ENCODE measurements around the gene MBD3. TPM values are rescaled to one million over a fixed set of nuclear protein-coding genes. Genes with fewer than 3 reads are reported as not detected.

MBD3 gene
- total RNA-seq, 4 donors from 2014 or later = 80.3 to 159 (median 95.7) TPM

DNA sequence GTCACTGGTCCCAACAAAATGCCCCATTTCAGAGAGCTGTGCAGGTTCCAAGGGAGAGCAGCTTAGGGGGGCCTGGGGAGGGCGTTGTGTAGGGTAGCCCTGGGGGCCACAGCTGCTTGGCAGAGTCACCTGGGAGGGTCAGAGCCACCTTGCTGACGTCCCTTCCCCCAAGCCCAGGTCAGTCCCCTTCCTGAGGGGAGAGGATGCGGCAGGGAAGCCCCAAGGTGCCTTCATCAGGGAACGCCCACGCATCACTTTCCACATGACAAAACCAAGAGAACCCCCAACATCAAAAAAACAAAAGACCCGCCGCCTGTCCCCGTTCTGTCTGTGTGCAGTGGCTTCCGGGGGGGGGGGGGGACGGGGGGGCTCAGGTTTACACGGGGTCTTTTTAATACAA is 17.9 kb upstream of the MBD3 start:
- no peak for TF ChIP-seq POLR2A (IDR thresholded peaks at IDR 0.05)
- no peak for ATAC-seq
- H3K4me3 ChIP-seq = no peak overlapping the region
- H3K4me1 ChIP-seq = peaks cover 0 to 19% (median 10%) of the 10 kb centered on the region in 3 donors
- no peaks in the 10 kb centered on the region for H3K9me3 ChIP-seq
- no peaks in the 10 kb centered on the region for H3K27me3 ChIP-seq
- peaks cover 0 to 63% of the 10 kb centered on the region in 2 donors for H3K36me3 ChIP-seq
- 33% methylated on average over 1 of the region's 11 CpGs; no CpG with 5 or more reads in 1 of the 2 donors for WGBS, 2 donors (ENCODE audit: low coverage in 1 of 2)
- no peak overlapping the region for H3K27ac ChIP-seq

DNA sequence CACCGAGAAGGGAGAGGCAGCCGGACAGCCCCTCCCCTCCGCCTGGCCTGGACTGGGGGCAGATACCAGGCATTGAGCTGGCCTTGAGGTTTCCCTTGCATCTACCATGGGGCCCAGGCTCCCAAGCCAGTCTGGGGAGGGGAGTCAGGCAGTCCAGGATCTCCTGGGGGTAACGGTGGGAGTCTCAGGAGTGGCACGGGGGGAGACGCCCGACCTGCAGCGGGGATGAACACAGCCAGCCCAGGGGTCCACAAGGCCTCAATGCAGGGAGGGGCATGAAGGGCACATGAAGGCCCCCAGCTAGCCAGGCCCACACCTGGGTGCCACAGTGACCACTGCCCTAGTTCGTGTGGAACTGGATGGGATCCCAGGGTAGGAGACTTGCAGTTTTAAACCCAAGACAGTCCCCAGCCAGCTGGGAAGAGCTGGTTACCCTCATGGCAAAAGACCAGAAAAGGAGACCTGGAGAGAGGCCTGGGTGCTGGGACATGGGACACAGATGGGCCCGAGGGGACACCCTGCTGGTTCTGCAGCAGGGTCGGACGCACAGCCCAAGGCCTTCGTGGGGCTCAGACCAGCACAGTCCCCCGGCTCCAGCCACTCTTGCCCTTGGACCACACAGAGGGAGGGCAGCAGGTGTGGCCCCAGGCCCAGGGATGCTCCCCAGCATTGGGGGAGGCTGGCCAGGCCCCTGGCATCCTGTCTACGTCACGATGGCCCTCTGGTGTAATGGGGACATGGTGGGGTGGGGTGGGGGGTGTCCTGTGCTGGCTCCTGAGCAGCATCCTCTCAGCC is 17.2 kb upstream of the MBD3 start:
- Histone ChIP-seq H3K4me1 (peaks cover 0 to 20% (median 10%) of the 10 kb centered on the region in 3 donors), H3K27me3 (no peaks in the 10 kb centered on the region), H3K27ac (no peak overlapping the region), H3K4me3 (no peak overlapping the region), H3K9me3 (no peaks in the 10 kb centered on the region), H3K36me3 (peaks cover 0 to 56% of the 10 kb centered on the region in 2 donors)
- no peak for ATAC-seq
- WGBS, 2 donors (ENCODE audit: low coverage in 1 of 2) = 60 to 90% methylated on average over 1 to 3 of the region's 16 CpGs
- TF ChIP-seq EP300 (IDR thresholded peaks at IDR 0.05) = no peak
- TF ChIP-seq POLR2AphosphoS5 (IDR thresholded peaks at IDR 0.05) = no peak
- TF ChIP-seq CTCF (IDR thresholded peaks at IDR 0.05) = no peak
- TF ChIP-seq POLR2A (IDR thresholded peaks at IDR 0.05) = no peak

GRCh38 chr19:1609103-1609396 is 16.4 kb upstream of the MBD3 start:
- Histone ChIP-seq H3K36me3 (peaks cover 0 to 47% of the 10 kb centered on the region in 2 donors), H3K27ac (no peak overlapping the region), H3K27me3 (no peaks in the 10 kb centered on the region), H3K9me3 (no peaks in the 10 kb centered on the region), H3K4me3 (peak overlapping the region in 1 of 2 donors; percentile 2), H3K4me1 (peaks cover 0 to 27% (median 17%) of the 10 kb centered on the region in 3 donors)
- no peak for ATAC-seq
- WGBS, 2 donors (ENCODE audit: low coverage in 1 of 2) = 0 to 42% methylated on average over 1 to 4 of the region's 10 CpGs
- TF ChIP-seq POLR2A (IDR thresholded peaks at IDR 0.05) (no peak), EP300 (IDR thresholded peaks at IDR 0.05) (no peak), CTCF (IDR thresholded peaks at IDR 0.05) (no peak), POLR2AphosphoS5 (IDR thresholded peaks at IDR 0.05) (no peak)

GRCh38 chr19:1608359-1609102 is 15.9 kb upstream of the MBD3 start:
- Histone ChIP-seq H3K4me1 (peaks cover 0 to 32% (median 21%) of the 10 kb centered on the region in 3 donors), H3K9me3 (no peaks in the 10 kb centered on the region), H3K27ac (no peak overlapping the region), H3K4me3 (peak overlapping the region in 1 of 2 donors; percentile 2), H3K36me3 (peaks cover 0 to 42% of the 10 kb centered on the region in 2 donors), H3K27me3 (no peaks in the 10 kb centered on the region)
- WGBS, 2 donors (ENCODE audit: low coverage in 1 of 2) = 65% methylated on average over 4 of the region's 23 CpGs; no CpG with 5 or more reads in 1 of the 2 donors
- TF ChIP-seq POLR2AphosphoS5 (IDR thresholded peaks at IDR 0.05) (no peak), EP300 (IDR thresholded peaks at IDR 0.05) (no peak), POLR2A (IDR thresholded peaks at IDR 0.05) (no peak), CTCF (IDR thresholded peaks at IDR 0.05) (no peak)
- no peak for ATAC-seq

DNA sequence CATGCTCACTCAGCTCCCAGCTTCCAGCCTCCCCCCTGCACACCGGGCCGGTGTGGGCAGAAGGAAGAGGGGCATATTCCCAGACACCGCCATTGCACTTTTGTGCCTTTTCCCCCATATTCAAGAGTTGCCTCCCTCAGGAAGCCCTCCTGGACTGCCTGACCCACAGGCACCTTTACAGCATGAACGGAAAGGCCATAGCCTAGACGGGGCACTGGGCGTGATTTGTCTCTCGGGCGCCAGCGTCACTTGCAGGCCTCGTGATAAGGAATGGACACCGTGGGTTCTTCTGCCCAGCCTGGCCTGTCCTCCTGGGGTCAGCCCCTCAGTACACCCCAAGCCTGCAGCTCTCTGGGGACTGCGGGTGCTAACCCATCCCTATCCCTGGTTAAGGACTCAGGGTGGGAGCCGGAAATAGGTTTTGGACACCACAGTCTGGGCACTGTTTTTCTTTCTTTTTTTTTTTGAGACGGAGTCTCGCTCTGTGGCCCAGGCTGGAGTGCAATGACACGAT is 13.5 kb upstream of the MBD3 start:
- peak; percentile 2 for ATAC-seq
- 17% methylated on average over 1 of the region's 16 CpGs; no CpG with 5 or more reads in 1 of the 2 donors for WGBS, 2 donors (ENCODE audit: low coverage in 1 of 2)
- peaks cover 0 to 48% (median 26%) of the 10 kb centered on the region in 3 donors for H3K4me1 ChIP-seq
- no peaks in the 10 kb centered on the region for H3K9me3 ChIP-seq
- no peaks in the 10 kb centered on the region for H3K27me3 ChIP-seq
- peak overlapping the region; percentile 32 to 95 (median 91) for H3K27ac ChIP-seq
- TF ChIP-seq CTCF (IDR thresholded peaks at IDR 0.05) (no peak), POLR2AphosphoS5 (IDR thresholded peaks at IDR 0.05) (no peak), POLR2A (IDR thresholded peaks at IDR 0.05) (no peak), EP300 (IDR thresholded peaks at IDR 0.05) (no peak)
- H3K36me3 ChIP-seq = peaks cover 0 to 29% of the 10 kb centered on the region in 2 donors
- H3K4me3 ChIP-seq = peak overlapping the region; percentile 58 to 96
